Activated CD8-positive, alpha-beta memory T cell treated with anti-CD3 and anti-CD28 coated beads for 48 hours (primary cell): ENCODE data around the gene LATS2.
"Not testable (repeated sequence)": the region's sequence is repeated elsewhere in the genome, so short reads cannot be mapped to it uniquely, and the experiment has no call there.

Source experiments
- DNase-seq, 3 experiments: peaks; one replicate each; pipeline ENCODE4 v3.0.0-alpha.2; 2020; ENCODE audit warnings: low read depth in 2 of 3, low spot score in 2 of 3

Gene LATS2

DNA sequence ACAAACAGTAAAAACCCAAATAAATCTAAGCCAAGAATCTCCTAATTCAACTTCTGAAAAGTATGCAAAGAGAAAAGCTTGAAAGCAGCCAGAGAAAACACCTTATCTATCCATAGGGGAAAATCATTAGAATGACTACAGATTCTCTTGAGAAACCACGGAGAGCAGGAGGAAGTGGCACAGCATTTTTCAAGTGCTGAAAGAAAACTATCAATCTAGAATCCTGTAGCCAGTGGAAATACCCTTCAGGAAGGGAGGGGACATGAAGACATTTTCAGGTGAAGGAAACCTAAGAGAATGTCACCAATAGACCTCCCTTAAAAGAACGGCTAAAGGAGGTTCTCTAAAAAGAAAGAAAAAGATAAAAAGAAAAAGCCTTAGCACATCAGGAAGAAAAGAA is 92.6 kb downstream of the LATS2 start:
- no peak for DNase-seq

DNA sequence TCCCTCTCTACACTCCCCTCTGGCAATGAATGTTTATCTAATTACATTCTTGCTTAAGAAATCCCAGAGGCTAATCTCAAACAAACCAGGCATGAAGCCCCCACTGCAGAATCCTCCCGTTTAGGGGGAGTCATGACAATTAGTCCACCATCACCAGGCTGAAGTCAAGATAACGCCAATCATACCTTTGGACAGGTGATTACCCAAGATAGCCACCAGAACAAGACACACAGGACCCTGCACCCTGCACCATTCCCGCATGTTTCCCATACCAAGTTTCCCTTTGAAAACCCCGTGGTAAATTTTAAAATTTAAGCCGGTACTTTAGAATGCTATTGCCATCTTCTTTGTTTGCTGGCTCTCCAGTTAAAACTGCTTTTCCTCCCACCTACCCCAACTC is 94.0 kb downstream of the LATS2 start:
- DNase-seq, result no peak

DNA sequence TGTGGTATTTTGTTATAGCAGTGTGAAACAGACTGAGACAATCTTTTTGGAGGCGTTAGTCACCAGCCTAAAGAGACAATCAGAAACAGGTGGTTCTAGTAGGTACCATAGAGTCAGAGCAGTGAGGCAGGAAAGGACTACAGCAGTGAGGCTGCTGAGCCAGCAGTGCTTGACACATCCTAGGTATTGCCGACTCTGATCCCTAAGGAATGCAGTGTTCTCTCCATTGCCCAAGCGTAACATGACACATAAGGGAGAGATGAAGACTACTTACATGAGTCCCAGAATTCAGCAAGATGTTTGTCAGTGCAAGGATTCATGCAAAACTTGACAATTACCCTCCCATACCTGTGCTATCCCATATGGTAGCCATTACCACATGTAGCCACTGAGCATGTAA is 96.5 kb downstream of the LATS2 start:
- no peak for DNase-seq

DNA sequence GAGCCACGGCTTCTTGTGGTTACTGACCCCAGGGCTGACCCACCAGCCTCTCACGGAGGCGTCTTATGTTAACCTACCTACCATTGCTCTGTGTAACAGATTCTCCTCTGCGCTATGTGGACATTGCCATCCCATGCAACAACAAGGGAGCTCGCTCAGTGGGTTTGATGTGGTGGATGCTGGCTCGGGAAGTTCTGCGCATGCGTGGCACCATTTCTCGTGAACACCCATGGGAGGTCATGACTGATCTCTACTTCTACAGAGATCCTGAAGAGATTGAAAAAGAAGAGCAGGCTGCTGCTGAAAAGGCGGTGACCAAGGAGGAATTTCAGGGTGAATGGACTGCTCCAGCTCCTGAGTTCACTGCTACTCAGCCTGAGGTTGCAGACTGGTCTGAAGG is 99.7 kb downstream of the LATS2 start:
- DNase-seq, result not testable (repeated sequence)

DNA sequence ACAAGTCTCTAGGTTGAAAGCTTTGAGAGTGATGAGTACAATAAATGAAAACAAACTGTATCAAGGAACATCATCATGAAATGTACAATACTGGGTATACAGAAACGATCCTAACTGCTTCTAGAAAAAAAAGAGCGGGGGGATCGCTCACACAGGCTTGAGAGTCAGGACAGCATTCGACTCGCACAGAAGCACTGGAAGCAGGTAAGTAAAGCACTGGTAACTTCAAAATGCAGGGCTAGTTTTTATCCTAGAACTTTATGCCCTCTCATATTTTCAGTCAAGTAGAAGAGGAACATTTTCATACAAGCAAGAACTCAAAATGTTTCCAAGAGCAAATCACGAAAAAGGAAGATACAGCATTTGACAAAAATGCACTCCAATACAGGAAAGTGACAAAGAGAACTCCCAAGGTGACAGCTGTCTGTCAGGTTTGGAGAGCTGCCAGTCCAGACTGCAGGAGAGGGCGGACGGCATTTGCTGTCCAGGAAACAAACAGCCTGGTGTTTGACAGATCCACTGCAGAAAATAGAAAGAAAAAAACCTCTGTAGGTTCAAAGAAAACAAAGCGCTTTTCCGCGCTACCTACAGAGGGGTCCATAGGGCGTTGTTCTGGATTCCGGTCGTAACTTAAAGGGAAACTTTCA is 100.6 kb downstream of the LATS2 start:
- no peak for DNase-seq

DNA sequence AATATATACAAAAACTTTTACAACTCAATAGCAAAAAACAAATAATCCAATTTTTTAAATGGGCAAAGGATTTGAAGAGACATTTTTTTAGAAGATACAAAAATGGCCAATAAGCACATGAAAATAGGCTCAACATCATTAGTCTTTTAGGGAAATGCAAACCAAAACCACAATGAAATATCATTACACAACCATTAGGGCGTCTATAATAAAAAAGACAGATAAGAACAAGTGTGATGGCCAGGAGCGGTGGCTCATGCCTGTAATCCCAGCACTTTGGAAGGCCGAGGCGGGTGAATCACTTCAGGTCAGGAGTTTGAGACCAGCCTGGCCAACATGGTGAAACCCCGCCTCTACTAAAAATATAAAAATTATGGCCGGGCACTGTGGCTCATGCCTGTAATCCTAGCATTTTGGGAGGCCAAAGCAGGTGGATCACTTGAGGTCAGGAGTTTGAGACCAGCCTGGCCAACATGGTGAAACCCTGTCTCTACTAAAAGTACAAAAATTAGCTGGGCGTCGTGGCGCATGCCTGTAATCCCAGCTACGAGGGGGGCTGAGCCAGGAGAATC is 104.3 kb downstream of the LATS2 start:
- DNase-seq, result not testable (repeated sequence)

DNA sequence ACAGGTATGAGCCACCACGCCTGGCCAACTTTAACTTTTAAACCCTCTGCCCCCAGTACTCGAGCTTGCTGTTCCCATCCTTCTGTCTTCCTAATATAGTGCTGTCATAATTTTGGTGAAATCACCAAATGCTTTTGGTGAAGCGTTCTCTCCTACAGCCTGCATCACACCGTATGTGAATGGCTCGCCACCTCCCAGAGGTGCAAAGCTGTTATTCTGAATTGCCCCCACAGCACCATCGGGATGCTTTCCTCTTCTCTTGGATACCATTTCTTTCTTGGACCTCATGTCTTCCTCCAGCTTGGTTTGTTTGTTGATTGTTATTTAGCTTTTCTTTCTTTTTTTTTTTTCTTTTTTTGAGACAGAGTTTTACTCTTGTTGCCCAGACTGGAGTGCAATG is 105.9 kb downstream of the LATS2 start:
- no peak for DNase-seq

DNA sequence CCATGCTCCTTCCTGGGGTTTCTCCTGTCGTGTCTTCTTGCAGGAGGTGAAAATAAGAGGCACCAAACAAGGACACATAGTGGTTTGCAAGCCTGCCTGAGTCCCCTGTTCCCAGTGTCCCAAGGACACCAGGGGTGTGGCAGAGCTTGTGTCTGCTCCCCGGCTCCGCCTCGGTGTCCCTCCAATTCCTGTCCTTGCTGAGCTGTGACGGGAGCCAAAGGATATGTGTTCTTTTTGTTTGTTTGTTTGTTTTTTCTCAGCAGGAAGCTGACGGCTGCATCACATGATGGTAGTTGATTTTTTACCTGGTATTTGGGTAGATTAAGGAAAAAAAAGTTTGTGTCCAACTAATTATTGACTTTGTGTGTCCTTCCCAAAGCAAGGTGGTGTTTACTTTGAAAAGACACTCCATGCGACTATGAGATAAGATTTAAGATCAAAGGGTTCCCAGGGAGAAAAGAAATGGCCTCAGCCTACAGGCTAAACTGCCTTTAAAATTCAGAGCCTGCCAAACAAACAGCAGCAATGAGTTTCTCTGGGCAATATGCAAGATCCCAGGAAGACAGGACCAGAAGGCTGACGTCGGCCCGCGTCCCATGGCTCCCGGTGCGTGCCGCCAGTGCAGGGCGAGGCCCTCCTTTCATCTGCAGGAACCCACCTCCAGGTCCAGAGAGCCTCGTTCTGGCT is 108.0 kb downstream of the LATS2 start:
- no peak for DNase-seq

DNA sequence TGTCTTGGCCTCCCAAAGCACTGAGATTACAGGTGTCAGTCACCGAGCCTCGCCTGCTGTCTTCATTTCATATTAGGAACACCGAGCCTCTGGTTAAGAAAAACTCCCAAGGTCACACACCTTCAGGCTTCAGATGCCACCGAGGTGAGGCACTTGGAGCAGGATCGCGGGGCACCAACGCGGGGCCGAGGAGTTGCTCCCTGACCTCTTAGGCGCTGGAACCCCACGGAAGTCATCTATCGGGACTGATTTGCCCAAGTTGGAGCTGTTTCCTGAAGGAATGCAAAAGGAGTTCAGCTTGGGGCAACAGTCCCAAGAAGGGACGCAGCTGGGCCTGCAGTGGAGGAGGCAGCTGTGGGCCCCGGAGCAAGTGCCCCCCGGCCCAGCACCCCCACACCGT is 108.5 kb downstream of the LATS2 start:
- DNase-seq, result no peak

DNA sequence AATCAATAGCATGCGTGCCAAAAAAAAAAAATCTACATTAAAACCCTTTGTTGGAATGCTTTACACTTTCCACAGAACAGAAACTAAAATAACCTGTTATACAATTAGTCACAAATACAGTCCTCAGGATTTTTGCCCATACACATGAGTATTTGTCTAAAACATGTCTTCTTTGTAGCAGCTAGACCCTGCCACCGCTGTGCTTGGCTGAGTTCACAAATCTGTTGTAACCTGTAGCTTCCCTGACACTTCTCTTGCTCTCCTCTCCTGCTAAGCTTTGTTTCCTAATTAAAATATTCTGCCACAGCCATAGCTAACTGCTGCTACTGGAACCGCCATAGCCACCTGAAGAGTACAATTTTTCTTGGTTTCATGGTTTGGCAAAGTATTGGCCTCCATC is 113.4 kb downstream of the LATS2 start:
- not testable (repeated sequence) for DNase-seq

DNA sequence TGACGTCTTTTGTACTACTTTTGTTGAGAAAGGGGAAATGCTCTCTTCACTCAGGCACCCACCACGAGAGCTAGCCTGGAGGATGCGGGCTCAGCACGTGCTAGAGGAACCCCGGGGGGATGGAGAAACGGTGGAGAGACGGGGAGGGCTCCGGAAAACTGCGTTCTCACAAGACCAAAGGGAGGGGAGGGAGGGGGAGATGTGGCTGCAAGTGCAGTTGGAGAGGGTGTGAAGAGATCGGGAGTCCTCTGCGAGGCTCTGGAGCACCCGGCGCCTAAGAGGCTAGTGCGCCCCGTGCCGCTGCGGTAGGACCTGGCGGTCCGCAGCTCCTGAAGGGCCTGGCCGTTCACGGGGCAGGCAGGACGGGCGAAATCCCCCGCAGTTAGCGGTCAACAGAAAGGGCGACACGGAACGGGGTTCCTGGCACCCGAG is 115.4 kb downstream of the LATS2 start:
- no peak for DNase-seq

DNA sequence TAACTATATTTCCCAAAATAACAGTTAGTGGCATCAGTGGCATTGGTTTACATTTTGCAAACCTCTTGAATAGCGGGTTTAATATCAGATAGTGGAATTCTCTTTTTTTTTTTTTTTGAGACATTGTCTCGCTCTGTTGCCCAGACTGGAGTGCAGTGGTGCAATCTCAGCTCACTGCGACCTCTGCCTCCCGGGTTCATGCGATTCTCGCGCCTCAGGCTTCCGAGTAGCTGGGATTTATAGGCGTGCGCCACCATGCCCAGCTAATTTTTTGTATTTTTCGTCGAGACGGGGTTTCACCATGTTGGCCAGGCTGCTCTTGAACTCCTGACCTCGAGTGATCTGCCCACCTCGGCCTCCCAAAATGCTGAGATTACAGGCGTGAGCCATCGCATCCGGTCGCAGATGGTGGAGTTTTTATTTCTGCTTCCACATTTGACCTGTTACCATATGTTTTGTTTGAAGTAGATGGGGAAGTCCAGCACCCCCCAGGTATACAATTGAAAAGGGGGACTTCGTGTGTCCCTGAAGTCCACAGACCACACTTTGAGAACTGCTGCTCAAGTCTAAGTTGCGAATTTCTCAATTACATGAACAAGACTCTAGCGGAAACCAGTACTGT is 118.3 kb downstream of the LATS2 start:
- no peak for DNase-seq

DNA sequence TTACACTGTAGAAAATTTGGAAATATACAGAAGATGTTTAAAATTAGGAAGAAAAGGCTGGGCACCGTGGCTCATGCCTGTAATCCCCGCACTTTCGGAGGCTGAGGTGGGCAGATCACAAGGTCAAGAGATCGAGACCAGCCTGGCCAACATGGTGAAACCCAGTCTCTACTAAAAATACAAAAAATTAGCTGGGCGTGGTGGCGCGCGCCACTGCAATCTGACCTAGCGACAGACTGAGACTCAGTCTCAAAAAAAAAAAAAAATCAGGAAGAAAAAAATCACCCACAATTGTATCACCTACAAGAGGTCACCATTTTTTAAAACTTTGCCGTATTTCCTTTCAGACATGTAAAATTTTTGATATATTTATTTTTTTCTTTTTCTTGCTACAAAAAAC is 120.9 kb downstream of the LATS2 start:
- DNase-seq, result not testable (repeated sequence)

DNA sequence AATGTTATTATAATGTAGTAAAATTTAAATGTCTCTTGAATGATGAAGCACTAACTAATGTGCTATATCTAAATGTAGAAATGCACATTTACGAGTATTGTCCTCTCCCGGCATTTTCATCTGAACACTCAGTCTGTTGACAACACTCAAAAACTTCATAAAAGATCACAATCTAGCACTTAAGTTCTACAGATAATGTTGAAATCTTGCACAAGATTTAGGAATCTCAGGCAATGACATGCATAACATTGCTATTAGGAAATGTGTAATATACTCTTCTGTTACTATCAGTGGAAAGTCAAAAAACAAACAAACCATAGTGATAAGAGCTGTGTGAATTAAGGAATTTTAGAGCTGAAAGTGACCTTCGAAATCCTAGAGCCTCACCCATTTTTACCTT is 121.3 kb downstream of the LATS2 start:
- DNase-seq, result no peak

DNA sequence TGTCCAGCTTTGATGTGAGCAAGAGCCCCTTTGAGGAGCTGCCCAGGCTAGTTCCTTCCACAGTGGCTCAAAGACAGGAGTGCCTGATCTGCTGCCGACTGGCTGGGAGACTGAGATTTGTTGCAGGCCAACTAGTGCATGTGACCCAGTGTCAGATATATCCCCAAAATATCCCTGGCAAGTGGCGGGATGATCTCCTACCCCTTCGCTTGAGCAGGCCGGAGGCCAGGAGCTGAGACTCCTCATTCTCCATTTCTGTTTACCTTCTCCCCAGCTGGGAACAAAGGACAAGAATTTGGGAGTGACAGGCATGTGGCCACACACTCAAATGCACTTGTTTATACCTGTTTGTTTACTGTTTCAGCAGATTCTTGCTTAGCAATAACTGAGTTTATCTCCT is 121.7 kb downstream of the LATS2 start:
- no peak for DNase-seq

DNA sequence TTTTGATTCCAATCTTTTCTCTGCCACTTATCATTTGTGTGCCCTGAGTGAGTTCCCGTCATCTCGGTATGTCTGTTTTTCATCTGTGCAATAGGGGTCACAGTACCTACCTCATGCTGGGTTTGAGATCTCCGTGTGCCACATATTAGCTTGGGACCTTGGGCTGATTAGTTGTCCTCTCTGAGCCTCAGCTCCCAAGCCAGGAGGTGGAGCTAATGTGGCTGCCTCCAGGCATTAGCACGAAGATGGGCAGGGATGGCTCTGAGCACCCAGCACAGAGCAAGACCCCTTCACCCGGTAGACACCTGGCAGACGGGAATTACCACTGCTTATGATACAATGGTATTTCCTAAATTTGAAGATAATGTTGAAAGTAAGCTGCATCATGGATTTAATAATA is 123.1 kb downstream of the LATS2 start:
- no peak for DNase-seq

DNA sequence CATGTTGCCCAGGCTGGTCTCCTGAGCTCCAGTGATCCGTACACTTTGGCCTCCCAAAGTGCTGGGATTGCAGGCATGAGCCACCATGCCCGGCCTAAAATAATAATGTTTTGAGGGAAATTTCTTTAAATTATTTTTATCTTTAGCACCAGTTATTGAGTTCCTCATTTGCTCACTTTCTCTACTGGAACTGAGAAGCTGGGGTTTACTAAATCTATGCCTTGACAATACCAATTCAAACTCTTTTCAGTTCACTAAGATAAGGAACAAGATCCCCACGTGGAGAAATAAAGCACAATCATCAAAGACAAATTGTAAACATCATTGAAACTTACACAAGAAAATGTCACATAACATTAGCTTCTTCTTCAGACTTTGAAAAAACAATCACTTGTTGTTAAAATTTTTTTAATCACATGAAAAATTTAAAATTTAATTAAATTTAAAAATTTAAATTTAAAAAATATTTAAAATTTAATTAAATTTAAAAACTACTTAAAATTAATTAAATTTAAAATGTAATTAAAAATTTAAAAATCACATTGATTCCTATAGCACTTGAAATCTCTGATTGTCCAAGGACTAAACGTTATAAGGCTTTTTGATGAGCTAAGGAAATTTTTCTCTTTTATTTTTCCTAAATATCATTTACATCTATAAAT is 133.7 kb downstream of the LATS2 start:
- no peak for DNase-seq

DNA sequence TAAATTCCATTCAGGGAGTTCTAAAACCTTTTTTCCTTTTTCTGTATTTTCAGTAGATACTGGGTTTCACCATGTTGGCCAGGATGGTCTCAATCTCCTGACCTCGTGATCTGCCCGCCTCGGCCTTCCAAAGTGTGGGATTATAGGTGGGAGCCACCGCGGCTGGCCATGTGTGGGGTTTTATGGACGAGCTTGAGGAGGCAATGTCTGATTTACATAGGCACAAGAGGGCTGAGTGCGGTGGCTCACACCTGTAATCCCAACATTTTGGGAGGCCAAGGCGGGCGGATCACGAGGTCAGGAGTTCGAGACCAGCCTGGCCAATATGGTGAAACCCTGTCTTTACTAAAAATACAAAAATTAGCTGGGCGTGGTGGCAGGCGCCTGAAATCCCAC is 136.0 kb downstream of the LATS2 start:
- DNase-seq, result not testable (repeated sequence)

DNA sequence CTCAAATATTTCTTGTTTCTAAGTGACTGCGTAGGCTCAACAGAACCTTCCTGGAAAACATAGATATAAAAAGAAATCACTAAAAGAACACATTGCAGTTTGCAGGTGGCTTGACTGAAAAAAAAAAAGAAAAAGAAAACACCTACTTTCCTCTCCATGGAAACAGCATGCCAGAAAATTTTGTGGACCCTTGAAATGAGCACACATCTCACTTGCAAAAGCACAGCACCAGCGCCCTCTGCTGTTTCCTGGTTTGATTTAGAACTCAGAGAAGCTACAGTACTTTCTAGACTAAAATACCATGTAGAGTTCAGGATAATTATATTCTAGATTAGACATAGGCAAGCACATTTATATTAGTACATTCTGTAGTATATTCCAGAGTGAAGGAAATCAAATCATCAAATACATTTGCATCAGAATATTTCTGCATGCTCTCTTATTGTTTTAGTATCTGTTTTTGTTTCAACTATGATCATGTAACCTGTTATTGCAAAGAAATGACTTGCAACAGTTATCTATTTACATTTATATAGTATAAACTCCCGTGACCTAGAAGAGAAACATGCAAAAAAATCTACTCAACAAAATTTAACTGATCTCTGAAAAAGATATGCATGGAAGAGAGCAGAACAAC is 136.5 kb downstream of the LATS2 start:
- DNase-seq, result peak in 2 of 3 experiments; percentile 15 to 58

DNA sequence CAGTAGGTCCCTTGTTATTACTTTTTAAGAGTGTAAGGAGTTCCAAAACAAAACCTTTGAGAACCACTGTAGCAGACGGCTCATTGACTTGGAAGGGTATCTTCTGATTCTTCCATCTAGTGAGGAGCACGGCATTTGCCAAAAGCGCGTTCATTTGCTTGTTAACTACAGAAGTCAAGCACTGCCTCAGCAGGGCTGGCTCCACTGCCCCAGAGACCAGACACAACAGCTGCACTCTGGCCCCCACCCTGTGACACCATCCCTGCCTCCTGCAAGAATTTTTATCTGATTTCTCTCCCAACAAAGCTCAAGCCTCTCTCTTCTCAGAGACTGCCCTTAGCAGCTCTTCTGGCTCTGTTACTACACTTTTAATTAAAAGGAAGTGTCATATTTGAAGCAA is 138.1 kb downstream of the LATS2 start:
- DNase-seq, result no peak
